RWPE2 (cell line): ENCODE measurements around the gene HACD1.

Experiments
- ATAC-seq: fragments of 200-7000 bp; cut with Tn5 transposase; 3 replicates; pipeline ENCODE4 v1.9.1; 2021; ENCODE audit warnings: low read depth
- DNase-seq: peaks from one replicate; pipeline ENCODE4 v3.0.0-alpha.2; 2020; ENCODE audit warnings: low spot score
- H3K27ac ChIP-seq: fragments of 450-650 bp; 2 replicates; pipeline ENCODE4 v1.5.1; 2017; ENCODE audit warnings: mild to moderate bottlenecking; ENCODE audit not compliant: poor library complexity, severe bottlenecking
- H3K27me3 ChIP-seq: fragments of 250-450 bp; sonication (Bioruptor Pico); 2 replicates; pipeline ENCODE4 v1.5.1; 2021; ENCODE audit warnings: mild to moderate bottlenecking, moderate library complexity; ENCODE audit not compliant: insufficient read depth, poor library complexity, severe bottlenecking
- H3K36me3 ChIP-seq: fragments of 250-450 bp; sonication (Bioruptor Pico); 2 replicates; pipeline ENCODE4 v1.5.1; 2020; ENCODE audit warnings: low read depth, mild to moderate bottlenecking, moderate library complexity
- H3K4me1 ChIP-seq: fragments of 250-450 bp; sonication (Bioruptor Pico); 2 replicates; pipeline ENCODE4 v1.5.1; 2021; ENCODE audit warnings: mild to moderate bottlenecking, moderate library complexity; ENCODE audit not compliant: insufficient read depth, poor library complexity, severe bottlenecking
- H3K4me3 ChIP-seq: fragments of 250-450 bp; sonication (Bioruptor Pico); 2 replicates; pipeline ENCODE4 v1.5.1; 2021; ENCODE audit warnings: mild to moderate bottlenecking, moderate library complexity; ENCODE audit not compliant: severe bottlenecking
- H3K9me3 ChIP-seq: fragments of 250-450 bp; sonication (Bioruptor Pico); 2 replicates; pipeline ENCODE4 v1.5.1; 2021; ENCODE audit warnings: mild to moderate bottlenecking, moderate library complexity; ENCODE audit not compliant: severe bottlenecking
- CTCF ChIP-seq: fragments of 450-650 bp; IDR thresholded peaks from one replicate; pipeline ENCODE4 v1.5.1; 2017; ENCODE audit warnings: mild to moderate bottlenecking, moderate library complexity; ENCODE audit not compliant: poor library complexity, severe bottlenecking

Gene HACD1

GRCh38 chr10:17655009-17655408, 37.8 kb upstream of the HACD1 start:
- peaks cover 23% of the 10 kb centered on the region for H3K36me3 ChIP-seq
- ATAC-seq (no peak), DNase-seq (no peak)
- H3K4me3 ChIP-seq, result no peak overlapping the region
- H3K27ac ChIP-seq, result no peak overlapping the region
- H3K4me1 ChIP-seq, result no peaks in the 10 kb centered on the region
- no peaks in the 10 kb centered on the region for H3K27me3 ChIP-seq
- no peaks in the 10 kb centered on the region for H3K9me3 ChIP-seq
- no peak for TF ChIP-seq CTCF

- Histone ChIP-seq H3K9me3 (no peaks in the 10 kb centered on the region), H3K27me3 (no peaks in the 10 kb centered on the region), H3K36me3 (peaks cover 37% of the 10 kb centered on the region), H3K4me3 (no peak overlapping the region), H3K27ac (no peak overlapping the region), H3K4me1 (no peaks in the 10 kb centered on the region)
- DNase-seq, result no peak
- no peak for TF ChIP-seq CTCF
- no peak for ATAC-seq
Measured at GRCh38 chr10:17652585-17652984, 35.4 kb upstream of the HACD1 start.

GRCh38 chr10:17651896-17652295, 34.7 kb upstream of the HACD1 start:
- DNase-seq (no peak), ATAC-seq (no peak)
- no peak overlapping the region for H3K4me3 ChIP-seq
- H3K9me3 ChIP-seq, result no peaks in the 10 kb centered on the region
- no peaks in the 10 kb centered on the region for H3K4me1 ChIP-seq
- peaks cover 42% of the 10 kb centered on the region for H3K36me3 ChIP-seq
- H3K27me3 ChIP-seq, result no peaks in the 10 kb centered on the region
- no peak for TF ChIP-seq CTCF
- H3K27ac ChIP-seq, result no peak overlapping the region

- Histone ChIP-seq H3K4me3 (no peak overlapping the region), H3K4me1 (peaks cover 11% of the 10 kb centered on the region), H3K9me3 (no peaks in the 10 kb centered on the region), H3K27me3 (no peaks in the 10 kb centered on the region), H3K36me3 (peaks cover 46% of the 10 kb centered on the region), H3K27ac (no peak overlapping the region)
- TF ChIP-seq CTCF, result no peak
- ATAC-seq, result no peak
- DNase-seq, result no peak
Measured at GRCh38 chr10:17650416-17650815, 33.2 kb upstream of the HACD1 start.

GRCh38 chr10:17649836-17650235, 32.7 kb upstream of the HACD1 start:
- Histone ChIP-seq H3K36me3 (peaks cover 46% of the 10 kb centered on the region), H3K4me1 (peaks cover 15% of the 10 kb centered on the region), H3K4me3 (no peak overlapping the region), H3K27ac (no peak overlapping the region), H3K9me3 (no peaks in the 10 kb centered on the region), H3K27me3 (no peaks in the 10 kb centered on the region)
- no peak for TF ChIP-seq CTCF
- ATAC-seq, result no peak
- DNase-seq, result no peak
